Measurements from ENCODE around the gene AP4M1. TPM values are rescaled to one million over a fixed set of nuclear protein-coding genes. Genes with fewer than 3 reads are reported as not detected.

Gene AP4M1
- total RNA-seq, 1 experiment from 2014 or later = 25.1 TPM

DNA sequence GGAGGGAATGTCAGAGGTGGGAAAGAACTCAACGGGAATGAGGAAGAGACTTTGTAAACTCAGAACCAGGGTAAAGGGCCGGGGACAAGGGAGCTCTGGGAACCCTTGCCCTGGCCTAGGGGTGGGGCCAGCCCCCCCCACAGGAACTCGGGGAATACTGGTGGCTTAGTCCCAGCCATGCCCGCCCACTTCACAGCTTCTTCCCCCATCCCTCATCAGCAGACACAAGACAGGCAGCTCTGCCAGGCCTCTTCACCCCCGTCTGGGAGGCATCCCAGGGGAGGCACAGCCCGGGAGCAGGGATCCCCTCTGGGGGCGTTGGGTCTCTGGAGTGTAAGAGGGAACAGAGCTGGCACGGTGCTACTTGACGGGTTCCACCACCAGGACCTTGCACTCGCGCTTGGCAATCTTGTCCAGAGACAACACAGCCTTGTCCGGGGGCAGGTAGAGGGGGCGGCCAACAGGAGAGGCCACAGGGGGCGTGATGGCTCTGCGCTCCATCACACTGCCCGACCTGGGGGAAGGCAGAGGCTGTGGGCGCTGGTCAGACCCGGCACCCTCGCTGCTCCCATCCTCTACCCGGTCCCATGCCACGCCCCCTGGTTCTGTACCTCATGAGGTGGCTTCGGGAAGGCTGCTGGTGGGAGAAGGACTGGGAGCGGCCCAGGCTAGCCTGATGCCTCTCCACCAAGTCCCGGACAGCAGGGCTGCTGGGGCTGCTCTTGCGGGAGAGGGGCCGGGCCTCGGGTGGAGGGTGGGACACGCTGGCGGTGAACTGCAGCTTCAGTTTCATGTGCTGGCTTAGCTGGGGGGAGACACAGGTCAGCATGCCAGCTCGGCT is 53.4 kb downstream of the AP4M1 start:
- Histone ChIP-seq H3K27me3 (replicated peaks; ENCODE audit: insufficient read depth, low read depth, low read length, poor library complexity) (no peaks in the 10 kb centered on the region), H3K27ac (ENCODE audit: low read depth, low read length, poor library complexity, severe bottlenecking) (no peak overlapping the region), H3K9me3 (ENCODE audit: low read depth, low read length, poor library complexity, severe bottlenecking) (no peaks in the 10 kb centered on the region), H3K4me1 (ENCODE audit: insufficient read depth, low read length, poor library complexity, severe bottlenecking) (peaks cover 23% of the 10 kb centered on the region), H3K36me3 (ENCODE audit: insufficient read depth, low read length, poor library complexity, severe bottlenecking) (peaks cover 25% of the 10 kb centered on the region), H3K4me3 (ENCODE audit: low read depth, low read length, poor library complexity, severe bottlenecking) (no peak overlapping the region)
- no peak for DNase-seq (ENCODE audit: low spot score)
- intact Hi-C loops (cut with micrococcal nuclease; ENCODE audit: unreplicated experiment) = no loop called here
- ChIA-PET CTCF (interaction anchor here (0.6 kb wide), 1 partner anchor 23 kb away, joined by 3 read pairs; no protein-coding TSS in a partner anchor), POLR2A (ENCODE audit: low non-redundant PET) (no interaction called here)
- TF ChIP-seq EZH2 (IDR thresholded peaks at IDR 0.05; ENCODE audit: borderline replicate concordance, low read depth, low read length, poor library complexity, severe bottlenecking) = no peak
- TF ChIP-seq, protein P1, sequence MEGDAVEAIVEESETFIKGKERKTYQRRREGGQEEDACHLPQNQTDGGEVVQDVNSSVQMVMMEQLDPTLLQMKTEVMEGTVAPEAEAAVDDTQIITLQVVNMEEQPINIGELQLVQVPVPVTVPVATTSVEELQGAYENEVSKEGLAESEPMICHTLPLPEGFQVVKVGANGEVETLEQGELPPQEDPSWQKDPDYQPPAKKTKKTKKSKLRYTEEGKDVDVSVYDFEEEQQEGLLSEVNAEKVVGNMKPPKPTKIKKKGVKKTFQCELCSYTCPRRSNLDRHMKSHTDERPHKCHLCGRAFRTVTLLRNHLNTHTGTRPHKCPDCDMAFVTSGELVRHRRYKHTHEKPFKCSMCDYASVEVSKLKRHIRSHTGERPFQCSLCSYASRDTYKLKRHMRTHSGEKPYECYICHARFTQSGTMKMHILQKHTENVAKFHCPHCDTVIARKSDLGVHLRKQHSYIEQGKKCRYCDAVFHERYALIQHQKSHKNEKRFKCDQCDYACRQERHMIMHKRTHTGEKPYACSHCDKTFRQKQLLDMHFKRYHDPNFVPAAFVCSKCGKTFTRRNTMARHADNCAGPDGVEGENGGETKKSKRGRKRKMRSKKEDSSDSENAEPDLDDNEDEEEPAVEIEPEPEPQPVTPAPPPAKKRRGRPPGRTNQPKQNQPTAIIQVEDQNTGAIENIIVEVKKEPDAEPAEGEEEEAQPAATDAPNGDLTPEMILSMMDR (conservative IDR thresholded peaks at IDR 0.05; ENCODE audit: low read depth, low read length) = no peak
- BruUV-seq (replicated peaks) = no TSS peak

DNA sequence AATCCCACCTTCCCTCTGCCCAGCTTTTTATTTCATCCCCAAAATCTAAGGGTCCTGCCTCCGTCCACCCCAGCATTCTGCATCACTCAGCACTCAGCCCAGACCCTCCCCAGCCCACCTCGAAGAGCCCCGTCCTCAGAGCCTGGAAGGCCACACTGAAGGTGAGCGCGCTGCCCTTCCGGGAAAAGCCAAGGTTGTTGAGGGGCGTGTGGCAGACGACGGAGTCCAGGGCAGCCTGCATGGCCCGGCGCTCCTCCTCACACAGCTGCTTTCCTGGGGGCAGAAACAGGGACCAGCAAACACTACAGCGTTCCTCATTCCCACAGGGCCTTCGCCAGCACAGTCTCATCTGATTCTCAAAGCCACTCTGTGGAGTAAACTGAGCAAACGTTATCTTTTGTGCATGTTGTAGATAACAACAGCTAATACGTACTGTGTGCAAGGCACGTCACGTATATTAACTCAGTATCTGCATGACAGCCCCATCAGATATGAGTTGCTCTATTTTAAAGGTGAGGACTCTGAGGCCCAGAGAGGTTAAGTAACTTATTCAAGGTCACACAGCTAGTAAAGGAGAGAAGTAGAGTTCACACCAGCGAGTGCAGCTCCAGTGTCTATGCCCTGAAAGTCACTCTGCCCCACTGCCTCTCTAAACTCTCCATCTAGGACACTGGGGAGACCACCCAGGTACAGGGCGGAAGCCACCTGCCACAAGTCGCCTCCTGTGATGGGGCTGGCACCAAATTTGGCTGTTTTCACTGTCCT is 54.3 kb downstream of the AP4M1 start:
- intact Hi-C loops (cut with micrococcal nuclease; ENCODE audit: unreplicated experiment) = no loop called here
- Histone ChIP-seq H3K4me1 (ENCODE audit: insufficient read depth, low read length, poor library complexity, severe bottlenecking) (peaks cover 20% of the 10 kb centered on the region), H3K9me3 (ENCODE audit: low read depth, low read length, poor library complexity, severe bottlenecking) (no peaks in the 10 kb centered on the region), H3K27me3 (replicated peaks; ENCODE audit: insufficient read depth, low read depth, low read length, poor library complexity) (no peaks in the 10 kb centered on the region), H3K27ac (ENCODE audit: low read depth, low read length, poor library complexity, severe bottlenecking) (no peak overlapping the region), H3K36me3 (ENCODE audit: insufficient read depth, low read length, poor library complexity, severe bottlenecking) (peaks cover 25% of the 10 kb centered on the region), H3K4me3 (ENCODE audit: low read depth, low read length, poor library complexity, severe bottlenecking) (no peak overlapping the region)
- ChIA-PET CTCF (no interaction called here), POLR2A (ENCODE audit: low non-redundant PET) (interaction anchor here (0.5 kb wide), 1 partner anchor 9 kb away, joined by 9 read pairs; no protein-coding TSS in a partner anchor)
- no TSS peak for BruUV-seq (replicated peaks)
- DNase-seq (ENCODE audit: low spot score) = no peak
- TF ChIP-seq, protein P1 (conservative IDR thresholded peaks at IDR 0.05; ENCODE audit: low read depth, low read length) = no peak
- TF ChIP-seq EZH2 (IDR thresholded peaks at IDR 0.05; ENCODE audit: borderline replicate concordance, low read depth, low read length, poor library complexity, severe bottlenecking) = no peak

DNA sequence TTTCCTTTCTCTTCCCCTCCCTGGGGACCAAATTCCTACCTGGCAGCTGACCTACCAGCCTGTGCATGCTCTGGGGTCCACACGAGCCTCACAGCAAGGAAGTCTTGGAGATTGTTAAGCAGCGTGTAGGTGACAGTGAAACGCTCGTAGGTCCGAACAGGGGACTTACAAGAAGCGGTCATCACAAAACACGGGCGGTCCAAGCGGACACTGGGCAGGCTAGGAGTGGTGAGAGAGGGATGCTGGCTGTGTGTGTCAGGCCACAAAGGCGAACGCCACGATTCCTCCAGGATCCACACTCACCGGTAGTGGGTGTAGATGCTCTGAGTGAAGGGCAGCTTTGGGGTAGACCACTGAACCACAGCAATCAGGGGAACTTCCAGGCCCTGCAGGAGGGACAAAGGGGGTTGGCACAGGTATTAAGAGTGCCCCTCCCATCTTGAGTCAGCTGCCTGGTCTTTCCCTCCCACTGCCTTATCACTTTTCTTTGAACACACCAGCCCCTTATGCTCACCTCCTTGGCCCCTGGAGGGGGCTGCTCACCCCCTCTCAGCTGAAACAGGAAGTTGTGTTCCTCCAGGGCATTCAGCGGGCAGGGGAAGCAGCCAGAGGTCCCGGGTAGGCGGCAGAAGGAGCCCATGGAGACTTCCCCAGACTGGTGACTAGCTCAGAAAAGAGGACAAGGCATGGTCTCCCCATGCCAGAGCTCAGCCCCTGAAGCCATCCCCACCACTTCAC is 55.1 kb downstream of the AP4M1 start:
- CTCF ChIA-PET = no interaction called here
- H3K27me3 ChIP-seq (replicated peaks; ENCODE audit: insufficient read depth, low read depth, low read length, poor library complexity) = no peaks in the 10 kb centered on the region
- H3K36me3 ChIP-seq (ENCODE audit: insufficient read depth, low read length, poor library complexity, severe bottlenecking) = peaks cover 25% of the 10 kb centered on the region
- TF ChIP-seq, protein P1 (conservative IDR thresholded peaks at IDR 0.05; ENCODE audit: low read depth, low read length) = no peak
- no peak for TF ChIP-seq EZH2 (IDR thresholded peaks at IDR 0.05; ENCODE audit: borderline replicate concordance, low read depth, low read length, poor library complexity, severe bottlenecking)
- POLR2A ChIA-PET (ENCODE audit: low non-redundant PET) = no interaction called here
- intact Hi-C loops (cut with micrococcal nuclease; ENCODE audit: unreplicated experiment) = no loop called here
- H3K9me3 ChIP-seq (ENCODE audit: low read depth, low read length, poor library complexity, severe bottlenecking) = no peaks in the 10 kb centered on the region
- BruUV-seq (replicated peaks) = no TSS peak
- H3K4me1 ChIP-seq (ENCODE audit: insufficient read depth, low read length, poor library complexity, severe bottlenecking) = peaks cover 20% of the 10 kb centered on the region
- DNase-seq (ENCODE audit: low spot score) = no peak
- H3K27ac ChIP-seq (ENCODE audit: low read depth, low read length, poor library complexity, severe bottlenecking) = no peak overlapping the region
- peak overlapping the region; percentile 89 for H3K4me3 ChIP-seq (ENCODE audit: low read depth, low read length, poor library complexity, severe bottlenecking)
